HepG2 (cell line): ENCODE data around the gene CDIP1. TPM values are rescaled to one million over a fixed set of nuclear protein-coding genes. Genes with fewer than 3 reads are reported as not detected.

Source experiments
- DNMT1 ChIP-seq: sonication (generic); formaldehyde crosslinking; IDR thresholded peaks from 2 replicates; pipeline ENCODE4 v1.5.1; 2020; ENCODE audit warnings: mild to moderate bottlenecking, missing genetic modification reagents
- ERF ChIP-seq: IDR thresholded peaks from 2 replicates; pipeline ENCODE4 v1.6.1; 2018; ENCODE audit warnings: missing biosample characterization, missing genetic modification reagents
- ETS1 ChIP-seq: sonication (generic); formaldehyde crosslinking; IDR thresholded peaks from 2 replicates; pipeline ENCODE4 v1.4.0; 2020; ENCODE audit warnings: missing genetic modification reagents
- FOSL2 ChIP-seq: sonication (generic); formaldehyde crosslinking; IDR thresholded peaks from 2 replicates; pipeline ENCODE4 v1.4.0; 2020; ENCODE audit warnings: missing genetic modification reagents
- GATA4 ChIP-seq: sonication (generic); IDR thresholded peaks from 2 replicates; pipeline ENCODE4 v1.6.1; 2016; ENCODE audit warnings: antibody characterized with exemption, low read depth, borderline replicate concordance
- GFI1 ChIP-seq: sonication (generic); formaldehyde crosslinking; IDR thresholded peaks from 2 replicates; pipeline ENCODE4 v1.5.0; 2020; ENCODE audit warnings: missing genetic modification reagents, mild to moderate bottlenecking, borderline replicate concordance
- HHEX ChIP-seq: IDR thresholded peaks from 2 replicates; pipeline ENCODE4 v1.6.1; 2016; ENCODE audit warnings: control low read depth
- HMG20B ChIP-seq: conservative IDR thresholded peaks from 2 replicates; pipeline ENCODE4 v1.6.1; 2016; ENCODE audit warnings: missing genetic modification reagents, missing compliant biosample characterization
- IRF2 ChIP-seq: IDR thresholded peaks from 2 replicates; pipeline ENCODE4 v1.6.1; 2018; ENCODE audit warnings: missing genetic modification reagents, missing compliant biosample characterization
- MTA1 ChIP-seq: sonication (generic); formaldehyde crosslinking; IDR thresholded peaks from 2 replicates; pipeline ENCODE4 v1.4.0; 2020; ENCODE audit warnings: missing genetic modification reagents, mild to moderate bottlenecking, borderline replicate concordance
- NAIF1 ChIP-seq: sonication (generic); formaldehyde crosslinking; IDR thresholded peaks from 2 replicates; pipeline ENCODE4 v1.5.0; 2020; ENCODE audit warnings: mild to moderate bottlenecking, missing genetic modification reagents, borderline replicate concordance
- TSC22D2 ChIP-seq: sonication (generic); formaldehyde crosslinking; IDR thresholded peaks from 2 replicates; pipeline ENCODE4 v1.5.1; 2020; ENCODE audit warnings: missing genetic modification reagents, mild to moderate bottlenecking, borderline replicate concordance
- ZNF138 ChIP-seq: sonication (generic); formaldehyde crosslinking; IDR thresholded peaks from 2 replicates; pipeline ENCODE4 v1.5.0; 2020; ENCODE audit warnings: mild to moderate bottlenecking, low read depth, missing genetic modification reagents
- ZNF547 ChIP-seq: sonication (generic); formaldehyde crosslinking; IDR thresholded peaks from 2 replicates; pipeline ENCODE4 v1.5.1; 2020; ENCODE audit warnings: mild to moderate bottlenecking, missing genetic modification reagents
- ZNF558 ChIP-seq: sonication (generic); formaldehyde crosslinking; IDR thresholded peaks from 2 replicates; pipeline ENCODE4 v1.9.0; 2022; ENCODE audit warnings: mild to moderate bottlenecking, missing genetic modification reagents, borderline replicate concordance
- ZZZ3 ChIP-seq: sonication (generic); formaldehyde crosslinking; IDR thresholded peaks from 2 replicates; pipeline ENCODE4 v1.4.0; 2020; ENCODE audit warnings: missing genetic modification reagents, mild to moderate bottlenecking, borderline replicate concordance
- polyA plus RNA-seq, 8 experiments: library from polyadenylated mRNA; depleted of rRNA in 3 of 8; stranded (reverse) in 7 of 8; unstranded in 1 of 8; fragments of >200 nt; fragmentation: Illumina TruSeq in 4 of 8; extraction: Trizol in 4 of 8; gene quantifications; 2 replicates each; pipeline versions ENCODE4 v1.2.1 to v1.2.3, GENCODE V29; 2011 to 2016; ENCODE audit warnings: low read depth in 4 of 8, missing spikeins in 1 of 8, mixed read lengths in 1 of 8; ENCODE audit not compliant: insufficient read depth in 1 of 8
- total RNA-seq, 5 experiments: library from RNA; depleted of rRNA; stranded (reverse); fragments of >200 nt; fragmentation: Illumina TruSeq; extraction: Trizol; gene quantifications; 2 replicates each; pipeline ENCODE4 v1.2.3, GENCODE V29; 2016; ENCODE audit warnings: low read depth in 1 of 5
- TF ChIP-seq, protein P1 (sequence below): sonication (generic); formaldehyde crosslinking; IDR thresholded peaks from 2 replicates; pipeline ENCODE4 v1.8.0; 2022; ENCODE audit warnings: mild to moderate bottlenecking, missing genetic modification reagents; ENCODE audit not compliant: insufficient replicate concordance
- TF ChIP-seq, protein P2 (sequence below): sonication (generic); formaldehyde crosslinking; IDR thresholded peaks from 2 replicates; pipeline ENCODE4 v1.5.1; 2020; ENCODE audit warnings: missing genetic modification reagents, mild to moderate bottlenecking, borderline replicate concordance
- TF ChIP-seq, protein P3 (sequence below): sonication (generic); formaldehyde crosslinking; IDR thresholded peaks from 2 replicates; pipeline ENCODE4 v1.4.0; 2020; ENCODE audit warnings: missing genetic modification reagents
- TF ChIP-seq, protein P4 (sequence below): sonication (generic); formaldehyde crosslinking; conservative IDR thresholded peaks from 2 replicates; pipeline ENCODE4 v1.8.0; 2022; ENCODE audit warnings: low read depth, missing genetic modification reagents

CDIP1 gene
- total and polyA plus RNA-seq, 2 of the 13 experiments (the other 11 are each of a cell fraction or from before 2014, with no cell fraction given) = 31.2 to 56.7 TPM

GRCh38 chr16:4538350-4539235, at the start of gene CDIP1 (continued):
- TF ChIP-seq, protein P1, sequence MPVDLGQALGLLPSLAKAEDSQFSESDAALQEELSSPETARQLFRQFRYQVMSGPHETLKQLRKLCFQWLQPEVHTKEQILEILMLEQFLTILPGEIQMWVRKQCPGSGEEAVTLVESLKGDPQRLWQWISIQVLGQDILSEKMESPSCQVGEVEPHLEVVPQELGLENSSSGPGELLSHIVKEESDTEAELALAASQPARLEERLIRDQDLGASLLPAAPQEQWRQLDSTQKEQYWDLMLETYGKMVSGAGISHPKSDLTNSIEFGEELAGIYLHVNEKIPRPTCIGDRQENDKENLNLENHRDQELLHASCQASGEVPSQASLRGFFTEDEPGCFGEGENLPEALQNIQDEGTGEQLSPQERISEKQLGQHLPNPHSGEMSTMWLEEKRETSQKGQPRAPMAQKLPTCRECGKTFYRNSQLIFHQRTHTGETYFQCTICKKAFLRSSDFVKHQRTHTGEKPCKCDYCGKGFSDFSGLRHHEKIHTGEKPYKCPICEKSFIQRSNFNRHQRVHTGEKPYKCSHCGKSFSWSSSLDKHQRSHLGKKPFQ (CRISPR knock-in tag) = peak; percentile 96
- TF ChIP-seq DNMT1 = peak; percentile 95; the same call in 1 of the 2 replicates
- peak; percentile 77; the same call in 1 of the 2 replicates for TF ChIP-seq GATA4
- peak; percentile 94; the same call in 1 of the 2 replicates for TF ChIP-seq MTA1
- TF ChIP-seq ZNF547 (CRISPR knock-in tag) = peak; percentile 100
- TF ChIP-seq ERF (CRISPR knock-in tag) = peak; percentile 100
- peak; percentile 99 for TF ChIP-seq ETS1 (CRISPR knock-in tag)
- TF ChIP-seq TSC22D2 (CRISPR knock-in tag) = peak; percentile 99
- TF ChIP-seq, protein P2, sequence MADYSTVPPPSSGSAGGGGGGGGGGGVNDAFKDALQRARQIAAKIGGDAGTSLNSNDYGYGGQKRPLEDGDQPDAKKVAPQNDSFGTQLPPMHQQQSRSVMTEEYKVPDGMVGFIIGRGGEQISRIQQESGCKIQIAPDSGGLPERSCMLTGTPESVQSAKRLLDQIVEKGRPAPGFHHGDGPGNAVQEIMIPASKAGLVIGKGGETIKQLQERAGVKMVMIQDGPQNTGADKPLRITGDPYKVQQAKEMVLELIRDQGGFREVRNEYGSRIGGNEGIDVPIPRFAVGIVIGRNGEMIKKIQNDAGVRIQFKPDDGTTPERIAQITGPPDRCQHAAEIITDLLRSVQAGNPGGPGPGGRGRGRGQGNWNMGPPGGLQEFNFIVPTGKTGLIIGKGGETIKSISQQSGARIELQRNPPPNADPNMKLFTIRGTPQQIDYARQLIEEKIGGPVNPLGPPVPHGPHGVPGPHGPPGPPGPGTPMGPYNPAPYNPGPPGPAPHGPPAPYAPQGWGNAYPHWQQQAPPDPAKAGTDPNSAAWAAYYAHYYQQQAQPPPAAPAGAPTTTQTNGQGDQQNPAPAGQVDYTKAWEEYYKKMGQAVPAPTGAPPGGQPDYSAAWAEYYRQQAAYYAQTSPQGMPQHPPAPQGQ (CRISPR knock-in tag) = no peak
- peak; percentile 96 for TF ChIP-seq NAIF1 (CRISPR knock-in tag)
- TF ChIP-seq FOSL2 (CRISPR knock-in tag) = peak; percentile 84
- TF ChIP-seq, protein P3, sequence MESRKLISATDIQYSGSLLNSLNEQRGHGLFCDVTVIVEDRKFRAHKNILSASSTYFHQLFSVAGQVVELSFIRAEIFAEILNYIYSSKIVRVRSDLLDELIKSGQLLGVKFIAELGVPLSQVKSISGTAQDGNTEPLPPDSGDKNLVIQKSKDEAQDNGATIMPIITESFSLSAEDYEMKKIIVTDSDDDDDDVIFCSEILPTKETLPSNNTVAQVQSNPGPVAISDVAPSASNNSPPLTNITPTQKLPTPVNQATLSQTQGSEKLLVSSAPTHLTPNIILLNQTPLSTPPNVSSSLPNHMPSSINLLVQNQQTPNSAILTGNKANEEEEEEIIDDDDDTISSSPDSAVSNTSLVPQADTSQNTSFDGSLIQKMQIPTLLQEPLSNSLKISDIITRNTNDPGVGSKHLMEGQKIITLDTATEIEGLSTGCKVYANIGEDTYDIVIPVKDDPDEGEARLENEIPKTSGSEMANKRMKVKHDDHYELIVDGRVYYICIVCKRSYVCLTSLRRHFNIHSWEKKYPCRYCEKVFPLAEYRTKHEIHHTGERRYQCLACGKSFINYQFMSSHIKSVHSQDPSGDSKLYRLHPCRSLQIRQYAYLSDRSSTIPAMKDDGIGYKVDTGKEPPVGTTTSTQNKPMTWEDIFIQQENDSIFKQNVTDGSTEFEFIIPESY (CRISPR knock-in tag) = peak; percentile 85
- TF ChIP-seq ZZZ3 (CRISPR knock-in tag) = peak; percentile 98
- peak; percentile 100; the same call in 1 of the 2 replicates for TF ChIP-seq ZNF558
- peak; percentile 94 for TF ChIP-seq GFI1 (CRISPR knock-in tag)
- peak; percentile 73 for TF ChIP-seq HMG20B (CRISPR knock-in tag)
- peak; percentile 98; the same call in 1 of the 2 replicates for TF ChIP-seq ZNF138 (CRISPR knock-in tag)
- TF ChIP-seq HHEX (CRISPR knock-in tag) = no peak; the same call in 1 of the 2 replicates
- TF ChIP-seq, protein P4, sequence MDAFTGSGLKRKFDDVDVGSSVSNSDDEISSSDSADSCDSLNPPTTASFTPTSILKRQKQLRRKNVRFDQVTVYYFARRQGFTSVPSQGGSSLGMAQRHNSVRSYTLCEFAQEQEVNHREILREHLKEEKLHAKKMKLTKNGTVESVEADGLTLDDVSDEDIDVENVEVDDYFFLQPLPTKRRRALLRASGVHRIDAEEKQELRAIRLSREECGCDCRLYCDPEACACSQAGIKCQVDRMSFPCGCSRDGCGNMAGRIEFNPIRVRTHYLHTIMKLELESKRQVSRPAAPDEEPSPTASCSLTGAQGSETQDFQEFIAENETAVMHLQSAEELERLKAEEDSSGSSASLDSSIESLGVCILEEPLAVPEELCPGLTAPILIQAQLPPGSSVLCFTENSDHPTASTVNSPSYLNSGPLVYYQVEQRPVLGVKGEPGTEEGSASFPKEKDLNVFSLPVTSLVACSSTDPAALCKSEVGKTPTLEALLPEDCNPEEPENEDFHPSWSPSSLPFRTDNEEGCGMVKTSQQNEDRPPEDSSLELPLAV (CRISPR knock-in tag) = peak; percentile 97; the same call in 1 of the 2 replicates
- peak; percentile 93 for TF ChIP-seq IRF2 (CRISPR knock-in tag)
